SW480 (cell line): ENCODE data around the gene ADCY2.

Source experiments
- DNase-seq: peaks from one replicate; pipeline ENCODE4 v3.0.0-alpha.2; 2016; ENCODE audit warnings: low spot score

ADCY2 gene

DNA sequence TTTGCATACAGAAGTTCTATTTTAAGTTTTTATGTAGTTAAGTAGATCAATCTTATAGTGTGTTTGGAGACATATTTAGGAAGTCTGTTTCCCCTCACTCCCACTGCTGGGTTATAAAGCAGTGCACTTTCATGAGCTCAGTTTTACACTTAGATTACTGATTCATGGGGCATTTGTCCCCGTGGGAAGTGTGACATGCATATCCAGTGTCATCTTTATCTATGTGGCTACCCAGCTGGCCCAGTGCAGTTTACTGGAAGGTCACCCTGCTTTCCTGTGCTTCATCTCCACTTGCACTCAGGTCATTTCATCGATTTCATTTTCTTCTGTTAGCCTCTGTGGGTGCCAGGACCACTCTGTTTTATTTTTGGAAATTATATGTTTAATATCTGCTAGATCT is 49.1 kb downstream of the ADCY2 start:
- no peak for DNase-seq

DNA sequence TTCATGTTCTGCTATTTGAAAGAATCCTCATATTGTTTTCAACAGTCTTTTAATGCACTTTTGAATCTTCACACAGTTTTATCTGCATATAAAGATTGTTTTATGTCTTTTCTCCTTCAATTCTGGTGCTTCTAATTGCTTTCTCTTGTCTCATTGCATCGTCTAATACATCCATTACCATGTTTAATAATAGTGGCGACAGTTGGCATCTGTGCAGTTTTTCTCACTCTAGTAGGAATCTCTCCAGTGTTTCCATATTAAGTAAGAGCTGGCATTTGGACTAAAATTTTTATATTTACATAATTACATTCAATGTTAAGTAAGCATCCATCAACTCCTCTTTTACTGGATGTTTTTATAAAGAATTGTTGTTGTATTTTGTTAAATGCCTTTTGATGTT is 49.9 kb downstream of the ADCY2 start:
- no peak for DNase-seq

DNA sequence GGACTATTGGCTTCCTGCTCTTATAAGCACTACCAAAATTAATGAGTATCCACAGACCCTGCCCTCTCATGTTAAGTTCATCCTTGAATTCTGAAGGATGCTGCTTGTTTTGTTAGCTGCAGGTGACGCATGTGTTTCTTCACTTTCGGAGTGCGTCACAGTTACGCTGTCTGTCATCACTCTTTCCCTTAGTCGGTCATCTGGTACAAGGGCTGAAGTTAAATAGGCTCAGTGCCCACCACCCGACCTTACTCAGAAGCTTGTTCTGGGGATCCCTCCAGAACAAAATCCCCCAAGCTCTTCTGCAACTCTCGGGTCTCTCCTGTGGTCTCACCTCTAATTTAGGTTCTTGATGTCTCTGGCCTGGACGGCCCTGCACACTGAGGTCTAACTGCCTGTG is 51.0 kb downstream of the ADCY2 start:
- no peak for DNase-seq

DNA sequence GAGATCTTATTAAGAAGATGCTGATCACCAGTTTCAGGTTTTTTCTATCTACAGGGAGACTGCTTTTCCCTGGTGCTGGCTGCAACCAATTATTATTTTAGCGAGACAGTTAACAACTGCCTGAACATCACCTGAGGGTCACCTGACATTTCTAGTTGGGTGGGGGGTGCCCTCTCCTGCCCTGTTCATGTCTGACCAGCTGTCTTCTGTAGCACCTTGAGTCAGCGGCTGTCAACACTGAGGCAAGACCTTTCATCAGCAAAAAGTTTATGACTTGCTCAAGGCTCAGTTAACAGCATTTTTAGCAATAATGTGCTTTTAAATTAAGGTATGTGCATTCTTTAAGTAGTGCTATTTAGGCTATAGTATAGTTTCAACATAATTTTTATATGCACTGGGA is 58.0 kb downstream of the ADCY2 start:
- no peak for DNase-seq

DNA sequence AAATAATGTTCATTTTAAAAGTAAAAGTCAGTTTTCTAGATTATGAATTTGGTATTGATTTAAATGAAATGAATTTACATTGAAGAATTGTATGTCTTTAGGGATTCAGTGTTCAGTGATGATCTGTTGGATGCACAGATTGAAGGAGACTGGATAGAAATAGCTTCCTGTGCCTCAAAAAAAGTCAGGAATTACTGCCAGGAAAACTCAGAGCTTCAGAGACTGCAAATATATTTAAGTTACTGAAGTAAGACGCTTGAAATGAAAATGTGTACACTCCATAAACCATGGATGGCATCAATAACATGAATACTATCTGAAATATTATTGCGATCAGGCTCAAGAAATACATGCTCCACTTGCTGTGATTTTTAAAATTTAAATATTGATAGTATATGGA is 60.3 kb downstream of the ADCY2 start:
- no peak for DNase-seq

DNA sequence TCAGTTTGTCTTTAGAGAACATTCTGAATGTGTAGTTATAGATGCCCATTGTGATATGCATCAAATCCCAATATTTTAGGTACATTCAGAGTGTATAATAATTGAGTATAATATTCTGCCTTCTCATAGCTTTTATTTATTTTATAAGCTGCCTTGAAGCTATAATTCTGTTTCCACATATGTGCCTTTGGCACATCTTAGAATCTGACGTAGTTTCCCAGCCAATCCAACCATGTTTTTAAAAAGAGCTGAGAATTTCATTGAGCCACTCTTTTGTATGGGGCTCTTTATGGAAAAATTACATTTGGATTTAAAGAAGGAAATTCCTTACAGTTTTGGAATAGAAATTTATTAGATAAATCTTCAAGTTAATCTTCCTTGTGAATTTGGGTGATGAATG is 65.4 kb downstream of the ADCY2 start:
- DNase-seq = no peak

DNA sequence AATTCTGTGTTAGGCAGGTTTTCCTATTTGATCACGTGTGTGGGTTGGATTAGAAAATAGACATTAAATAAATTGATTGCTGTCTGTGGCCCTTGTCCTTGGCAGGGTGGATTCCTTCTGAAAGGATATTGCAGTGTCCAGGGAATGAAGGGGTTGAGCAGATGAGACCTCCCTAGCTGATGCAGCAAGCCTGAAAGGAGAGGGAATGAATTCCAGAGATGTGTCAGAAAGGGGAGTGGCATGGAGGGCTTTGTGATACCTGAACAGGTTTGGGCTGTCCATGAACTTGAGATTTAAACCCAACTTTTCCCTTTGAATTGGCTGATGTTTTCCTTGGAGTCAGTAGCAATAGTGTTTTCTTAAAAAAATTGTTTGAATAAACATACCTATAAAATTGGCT is 66.8 kb downstream of the ADCY2 start:
- DNase-seq = no peak

DNA sequence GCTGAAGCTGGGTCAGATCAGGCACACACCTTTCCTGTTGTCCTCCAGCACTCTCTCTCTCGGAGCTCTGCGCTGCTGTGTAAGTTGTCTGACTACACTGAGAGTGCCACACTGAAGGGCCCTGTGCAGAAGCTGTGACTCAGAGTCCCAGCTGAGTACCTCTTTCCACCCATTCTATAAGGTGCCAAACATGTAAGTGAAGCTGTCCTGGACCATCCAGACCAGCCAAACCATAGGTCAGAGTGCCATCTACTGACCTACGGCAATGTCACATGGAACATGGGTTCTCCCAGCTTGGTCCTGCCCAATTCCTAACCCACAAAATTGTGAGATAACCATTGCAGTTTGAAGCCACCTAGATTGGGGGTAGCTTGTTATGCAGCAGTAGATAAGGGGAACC is 68.2 kb downstream of the ADCY2 start:
- DNase-seq = peak; percentile 37

DNA sequence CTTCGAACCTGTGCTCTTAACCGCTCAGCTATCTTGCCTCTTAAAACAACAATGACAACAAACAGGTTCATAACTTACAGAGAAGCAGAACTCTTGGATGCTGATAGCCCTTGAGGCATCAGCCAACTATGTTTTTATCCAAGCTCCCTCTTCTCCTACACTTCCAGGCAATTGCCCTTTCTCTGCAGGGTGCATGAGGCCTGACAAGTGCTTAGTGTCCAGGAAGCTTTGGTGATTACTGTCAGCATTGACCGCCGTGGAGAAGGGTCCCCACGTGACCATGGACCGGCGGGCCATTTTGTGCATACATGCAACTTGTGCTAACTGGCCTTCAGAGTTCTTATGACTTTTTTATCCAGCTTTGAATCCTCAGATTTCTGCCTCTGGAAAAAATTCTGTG is 71.2 kb downstream of the ADCY2 start:
- DNase-seq = no peak

DNA sequence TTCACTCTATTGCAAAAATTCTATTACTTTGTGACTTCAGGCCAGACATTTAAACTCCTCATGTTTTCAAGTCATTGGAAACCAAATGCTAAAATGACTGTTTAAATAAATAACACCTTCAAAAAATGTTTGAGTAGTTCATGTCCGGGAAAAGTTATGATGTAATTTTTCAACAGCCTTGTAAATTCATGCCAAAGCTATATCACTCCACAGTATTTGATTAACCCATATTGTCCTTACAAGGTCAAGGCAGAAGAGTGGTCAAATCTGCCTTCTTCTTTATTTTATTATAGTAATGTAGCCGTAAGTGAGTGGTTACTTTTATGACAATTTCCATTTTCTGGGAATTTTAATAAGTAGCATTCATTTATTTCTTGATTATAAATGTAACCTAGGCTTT is 72.8 kb downstream of the ADCY2 start:
- no peak for DNase-seq

DNA sequence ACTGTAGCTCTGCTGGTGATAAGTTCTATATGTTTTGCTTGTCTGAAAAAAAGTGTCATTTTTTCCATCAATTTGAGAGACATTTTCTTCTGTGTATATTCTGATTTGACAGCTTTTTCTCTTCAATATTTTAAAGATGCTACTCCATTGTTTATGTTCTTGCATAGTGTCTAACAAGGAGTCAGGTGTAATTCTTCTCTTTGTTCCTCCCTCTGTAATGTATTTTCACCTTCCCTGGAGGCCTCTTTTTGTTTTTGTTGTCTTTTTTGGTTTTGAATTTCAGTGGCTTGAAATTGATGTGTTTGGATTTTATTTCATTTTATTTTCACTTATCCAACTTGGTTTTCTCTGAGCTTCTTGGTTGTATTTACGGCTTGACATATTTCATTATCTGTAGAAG is 75.8 kb downstream of the ADCY2 start:
- no peak for DNase-seq

DNA sequence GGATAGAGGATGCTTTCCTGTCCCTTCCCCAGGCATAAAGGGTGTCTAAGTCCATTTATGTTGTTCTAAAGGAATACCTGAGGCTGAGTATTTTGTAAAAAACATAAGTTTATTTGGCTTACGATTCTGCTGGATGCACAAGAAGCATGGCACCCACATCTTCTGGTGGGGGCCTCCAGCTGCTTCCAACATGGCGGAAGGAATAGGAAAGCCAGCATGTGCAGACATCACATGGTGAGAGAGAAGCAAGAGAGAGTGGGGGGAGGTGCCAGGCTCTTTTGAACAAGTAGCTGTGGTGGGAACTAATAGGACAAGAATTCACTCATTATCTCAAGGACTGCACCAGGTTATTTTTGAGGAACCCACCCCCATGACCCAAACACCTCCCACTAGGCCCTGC is 77.2 kb downstream of the ADCY2 start:
- no peak for DNase-seq

DNA sequence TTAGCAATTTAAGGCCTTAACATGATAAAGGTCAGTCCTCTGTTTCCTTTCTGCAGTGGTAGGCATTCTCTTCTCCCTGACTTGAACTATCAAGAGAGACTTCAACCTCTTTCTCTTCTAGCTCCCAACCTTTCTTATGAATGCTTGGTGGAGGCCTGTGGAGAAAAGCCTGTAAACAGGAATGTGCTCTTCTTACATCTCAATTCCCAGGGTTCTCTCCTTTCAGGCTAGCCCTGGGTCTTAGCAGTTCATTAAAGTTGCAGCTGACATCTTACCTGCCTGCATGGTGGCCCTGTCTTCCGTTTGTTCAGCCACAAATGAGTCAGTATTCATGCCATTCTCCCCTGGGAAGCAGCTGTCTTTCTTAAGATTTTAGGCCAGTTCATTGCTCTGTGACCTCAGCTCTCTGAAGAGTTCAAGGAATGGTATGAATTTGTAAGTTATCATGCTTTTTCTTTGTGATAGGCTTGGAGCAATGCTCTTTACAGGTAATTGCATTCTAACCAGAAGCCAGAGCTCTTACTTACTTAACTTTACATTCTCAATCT is 77.8 kb downstream of the ADCY2 start:
- no peak for DNase-seq

DNA sequence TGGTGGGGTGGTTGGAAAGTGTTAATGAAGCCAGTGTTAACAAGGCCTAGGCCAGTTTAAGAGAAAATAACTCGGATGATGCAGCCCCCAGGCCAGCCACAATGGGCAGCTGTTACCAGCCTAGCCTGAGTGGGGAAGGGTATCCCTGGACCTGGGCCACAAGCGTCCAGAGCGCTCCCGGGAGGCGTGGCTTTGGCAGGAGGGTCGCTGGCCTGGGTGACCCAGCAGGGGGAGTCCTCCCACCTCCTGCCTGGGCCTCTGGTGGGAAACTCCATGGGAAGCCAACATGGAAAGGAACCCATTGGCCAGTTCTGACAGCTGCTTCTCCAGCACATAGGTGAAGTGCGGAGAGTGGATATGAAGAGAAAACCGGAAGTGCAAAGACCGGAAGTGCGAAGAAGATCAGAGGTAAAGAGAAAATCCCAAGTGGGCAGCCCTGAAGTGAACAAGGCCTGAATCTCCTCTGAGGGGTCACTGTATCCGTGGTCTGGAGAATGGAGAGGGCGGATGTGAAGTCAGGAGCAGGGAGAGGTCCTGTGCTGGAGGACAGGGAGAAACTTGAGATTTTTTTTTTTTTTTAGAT is 79.0 kb downstream of the ADCY2 start:
- DNase-seq = no peak

DNA sequence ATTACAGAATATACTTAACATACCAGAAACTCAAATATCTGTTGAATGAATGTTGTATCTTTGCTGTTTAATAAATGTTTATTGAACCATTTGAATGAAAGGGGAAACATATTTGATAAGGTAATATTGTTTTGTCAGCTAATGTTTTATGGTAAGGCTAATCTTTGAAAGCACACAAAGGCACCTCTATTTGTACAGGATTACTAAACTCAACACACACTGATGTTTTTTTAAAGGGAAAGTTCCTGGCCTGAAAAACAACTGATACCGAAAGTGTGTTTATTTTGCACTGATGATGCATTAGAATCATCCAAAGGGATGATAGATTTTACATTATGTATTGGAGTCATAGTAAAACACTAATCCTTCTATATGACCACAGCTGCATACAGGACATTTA is 82.5 kb downstream of the ADCY2 start:
- DNase-seq = no peak

DNA sequence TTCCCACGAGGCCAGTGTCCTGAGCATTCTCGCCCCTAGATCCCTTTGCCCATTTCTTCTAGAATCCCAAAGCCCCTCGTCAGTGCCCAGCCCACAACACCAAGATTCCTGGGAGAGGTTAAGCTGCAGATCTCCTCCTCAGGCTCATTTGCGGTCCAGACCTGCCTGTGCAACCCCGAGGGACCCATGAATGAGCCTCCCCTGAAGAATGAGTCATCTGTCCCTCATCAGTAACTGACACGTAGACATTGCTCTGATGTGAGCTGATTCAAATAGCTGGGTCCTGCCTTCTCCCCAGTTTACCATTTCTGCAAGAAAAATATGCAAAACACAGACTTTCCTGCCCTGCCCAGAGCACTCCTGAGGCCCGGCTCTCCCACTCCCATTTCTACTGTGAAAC is 92.8 kb downstream of the ADCY2 start:
- peak; percentile 9 for DNase-seq

DNA sequence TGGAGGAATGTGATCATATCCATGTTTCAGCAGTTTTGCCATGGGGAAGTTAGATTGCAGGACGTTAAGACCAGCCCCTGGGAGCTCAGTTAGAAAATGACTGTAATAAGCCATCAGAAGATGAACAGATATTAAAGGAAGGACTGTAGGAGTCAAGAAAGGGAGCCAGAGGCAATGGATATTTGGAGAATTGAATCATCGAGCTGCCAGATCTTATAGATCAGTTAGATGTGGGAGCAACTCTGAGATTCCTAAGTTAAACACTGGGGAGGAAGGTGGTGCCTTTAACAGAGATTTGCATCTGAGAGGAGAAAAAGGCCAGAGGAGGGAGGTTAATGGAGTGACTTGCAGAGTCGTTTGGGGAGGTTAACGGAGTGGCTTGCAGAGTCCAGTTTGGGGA is 96.4 kb downstream of the ADCY2 start:
- no peak for DNase-seq

DNA sequence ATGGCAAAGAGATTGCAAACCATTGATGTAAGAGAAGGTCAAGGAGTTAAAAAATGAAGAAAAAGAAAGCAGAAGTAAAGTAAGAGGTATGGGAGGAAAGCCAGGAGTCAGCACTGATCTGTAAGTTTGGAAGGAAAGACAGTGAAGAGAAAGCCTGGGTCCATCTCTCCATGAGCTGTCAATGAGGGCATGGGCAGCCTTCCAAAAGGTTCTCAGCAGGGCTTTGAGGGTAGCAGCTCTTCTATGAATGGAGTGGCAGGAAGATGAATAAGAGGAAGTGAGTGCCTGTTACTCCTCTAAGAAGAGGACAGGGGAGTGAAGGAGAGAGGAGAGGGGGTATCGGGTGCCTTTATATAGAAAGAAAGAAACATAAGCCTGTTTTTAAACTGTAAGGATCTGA is 97.1 kb downstream of the ADCY2 start:
- DNase-seq = no peak

DNA sequence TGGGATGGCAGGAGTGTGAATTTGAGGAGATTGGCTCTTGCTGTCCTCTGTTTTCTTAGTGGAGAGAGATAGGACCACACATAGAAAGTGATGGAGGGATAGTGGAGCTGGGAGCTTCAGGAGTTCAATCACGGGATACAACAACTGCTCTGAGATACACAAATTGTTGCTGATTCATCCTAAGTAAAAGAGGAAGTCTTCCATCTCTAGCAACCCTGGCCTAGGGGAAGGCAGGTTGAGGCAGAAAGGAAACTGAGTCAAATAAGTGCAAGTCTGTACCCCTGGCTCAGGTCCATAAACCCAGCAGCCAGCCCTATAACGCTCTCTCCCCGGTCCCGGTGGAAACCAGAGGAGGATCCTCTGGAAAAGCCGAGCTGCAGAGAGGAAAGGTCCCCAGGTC is 97.7 kb downstream of the ADCY2 start:
- no peak for DNase-seq

DNA sequence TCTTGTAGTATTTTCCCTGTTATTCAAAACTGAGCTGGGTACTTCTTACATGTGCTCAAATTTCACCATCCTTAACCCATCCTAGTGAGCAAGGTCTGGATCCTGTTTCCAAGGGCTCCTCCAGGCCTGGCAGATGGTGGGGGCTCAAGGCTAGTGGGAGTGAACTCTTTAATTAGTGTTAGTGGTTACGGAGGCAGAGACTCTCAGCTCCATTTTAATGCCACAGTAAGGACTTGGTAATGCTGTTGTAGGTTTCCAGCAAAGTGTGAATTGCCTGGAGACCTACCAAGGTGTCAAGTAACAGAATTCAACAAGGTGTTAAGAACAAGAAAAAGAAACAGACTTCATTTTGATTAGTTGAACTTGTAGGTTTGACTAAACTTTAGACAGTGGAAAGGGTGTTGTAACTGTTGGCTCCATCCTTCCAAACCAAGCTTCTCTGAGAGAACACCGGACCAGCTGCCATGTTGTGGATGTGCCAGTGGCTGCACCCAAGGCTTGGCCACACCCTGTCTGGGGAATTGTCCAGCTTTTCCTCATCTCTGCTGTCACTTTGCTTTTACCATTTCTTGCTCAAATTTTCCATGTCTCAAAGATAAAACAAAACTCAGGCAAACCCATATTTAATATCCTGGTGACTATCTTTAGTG is 98.7 kb downstream of the ADCY2 start:
- DNase-seq = no peak

DNA sequence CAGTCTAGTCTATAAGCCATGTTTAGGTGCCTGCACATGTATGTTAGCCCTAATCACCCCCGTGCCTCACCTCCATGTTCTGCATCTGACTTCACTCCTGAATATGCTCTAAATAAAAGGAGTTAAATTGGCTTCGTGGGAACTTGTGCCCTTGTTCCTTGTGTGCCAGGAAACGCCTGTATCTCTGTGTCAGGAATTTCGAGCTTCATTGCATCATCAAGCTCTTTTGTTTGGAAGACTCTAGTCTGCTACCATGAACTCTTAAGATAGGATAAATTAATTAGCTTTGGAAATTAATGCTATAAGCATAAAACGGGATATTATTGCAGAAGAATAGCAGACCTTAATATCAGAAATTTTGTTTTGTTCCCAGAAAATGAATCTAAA is 99.2 kb downstream of the ADCY2 start:
- no peak for DNase-seq

DNA sequence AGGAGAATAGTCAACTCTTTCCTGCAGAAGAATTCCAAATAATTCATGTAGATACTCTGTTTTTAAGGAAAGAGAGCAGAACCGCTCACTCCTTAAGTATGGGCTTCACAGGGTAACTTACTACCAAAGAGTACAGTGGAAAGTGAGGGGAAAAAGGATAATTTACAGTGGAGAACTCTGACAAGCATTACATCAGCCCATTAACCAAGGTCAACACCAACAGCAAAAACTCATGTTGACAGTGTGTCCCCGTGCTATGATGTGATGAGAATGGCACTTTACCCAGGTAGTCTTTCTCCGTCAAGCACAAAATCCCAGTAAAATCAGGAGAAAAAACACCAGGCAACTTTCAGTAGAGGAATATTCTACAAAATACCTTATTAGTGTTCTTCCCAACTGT is 104.3 kb downstream of the ADCY2 start:
- no peak for DNase-seq

DNA sequence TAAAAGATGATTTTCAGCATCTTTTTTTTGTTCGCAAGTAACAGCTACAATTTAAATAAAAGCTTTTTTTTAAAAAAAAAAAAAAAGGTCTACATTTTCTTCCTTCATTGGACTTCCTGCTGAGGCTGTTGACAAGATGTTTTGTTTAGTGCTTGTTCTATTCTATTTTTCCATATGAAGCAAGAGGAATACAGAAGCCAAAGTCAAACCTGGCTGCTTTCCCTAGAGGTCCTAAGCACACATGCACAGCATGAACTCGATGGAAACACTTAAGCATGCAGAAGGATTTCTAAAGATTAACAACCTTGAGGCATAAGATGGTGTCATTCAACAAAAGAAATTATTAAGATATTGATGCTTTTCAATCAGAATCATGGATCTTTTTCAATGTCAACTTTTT is 105.1 kb downstream of the ADCY2 start:
- DNase-seq = no peak

DNA sequence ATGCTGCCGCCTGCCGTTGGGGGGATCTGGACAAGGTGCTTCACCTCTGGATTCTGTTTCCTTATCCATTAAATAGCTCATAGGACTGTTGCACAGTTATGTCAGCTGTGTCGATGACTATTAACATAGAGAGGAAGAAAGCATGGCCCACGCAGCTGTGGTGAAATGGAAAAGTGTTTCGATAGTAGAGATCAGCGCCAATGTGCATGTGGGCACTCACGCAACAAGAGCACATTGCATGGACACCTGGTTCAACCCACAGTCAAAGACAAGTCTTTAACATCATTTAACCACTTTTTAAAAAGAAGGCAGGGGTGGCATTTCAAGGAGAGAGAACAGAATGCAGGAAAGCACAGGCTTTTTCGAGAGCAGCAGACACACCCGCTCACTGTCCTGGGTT is 107.6 kb downstream of the ADCY2 start:
- DNase-seq = no peak
